Measurements from ENCODE around the gene KLHL29. TPM values are rescaled to one million over a fixed set of nuclear protein-coding genes. Genes with fewer than 3 reads are reported as not detected.

The KLHL29 gene
- polyA plus RNA-seq, 3 donors, result 0.03 TPM; not detected in 2

DNA sequence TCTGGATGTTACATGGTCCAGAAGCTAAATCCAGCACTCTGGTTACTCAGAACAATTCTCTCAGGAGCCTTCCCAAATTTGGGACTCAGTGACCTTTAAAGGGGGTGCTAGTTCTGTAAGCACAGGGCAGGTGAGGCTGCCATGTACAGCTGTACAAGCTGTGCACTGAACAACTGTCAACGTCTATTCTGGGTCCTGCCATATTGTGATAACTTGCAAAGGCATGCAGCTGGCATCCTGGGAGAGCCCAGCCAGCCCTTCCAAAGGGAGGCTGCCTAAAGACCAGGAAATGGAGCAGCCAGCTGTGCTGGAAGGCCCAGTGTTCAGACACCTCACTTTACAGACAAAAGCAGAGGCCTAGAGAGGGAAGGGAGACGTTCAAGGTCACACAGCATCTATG lies 204.8 kb downstream of the KLHL29 start:
- H3K9ac ChIP-seq (ENCODE audit: insufficient read depth, low read length, poor library complexity, severe bottlenecking), result no peak overlapping the region
- no peaks in the 10 kb centered on the region for H3K27me3 ChIP-seq (ENCODE audit: control insufficient read depth in 2 of 2, insufficient read depth in 2 of 2, low read length in 2 of 2)
- H3K27me3 Mint-ChIP-seq (ENCODE audit: low read depth in 3 of 3), result peaks cover 5 to 29% (median 11%) of the 10 kb centered on the region in 3 donors
- TF ChIP-seq, protein P1, sequence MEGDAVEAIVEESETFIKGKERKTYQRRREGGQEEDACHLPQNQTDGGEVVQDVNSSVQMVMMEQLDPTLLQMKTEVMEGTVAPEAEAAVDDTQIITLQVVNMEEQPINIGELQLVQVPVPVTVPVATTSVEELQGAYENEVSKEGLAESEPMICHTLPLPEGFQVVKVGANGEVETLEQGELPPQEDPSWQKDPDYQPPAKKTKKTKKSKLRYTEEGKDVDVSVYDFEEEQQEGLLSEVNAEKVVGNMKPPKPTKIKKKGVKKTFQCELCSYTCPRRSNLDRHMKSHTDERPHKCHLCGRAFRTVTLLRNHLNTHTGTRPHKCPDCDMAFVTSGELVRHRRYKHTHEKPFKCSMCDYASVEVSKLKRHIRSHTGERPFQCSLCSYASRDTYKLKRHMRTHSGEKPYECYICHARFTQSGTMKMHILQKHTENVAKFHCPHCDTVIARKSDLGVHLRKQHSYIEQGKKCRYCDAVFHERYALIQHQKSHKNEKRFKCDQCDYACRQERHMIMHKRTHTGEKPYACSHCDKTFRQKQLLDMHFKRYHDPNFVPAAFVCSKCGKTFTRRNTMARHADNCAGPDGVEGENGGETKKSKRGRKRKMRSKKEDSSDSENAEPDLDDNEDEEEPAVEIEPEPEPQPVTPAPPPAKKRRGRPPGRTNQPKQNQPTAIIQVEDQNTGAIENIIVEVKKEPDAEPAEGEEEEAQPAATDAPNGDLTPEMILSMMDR (IDR thresholded peaks at IDR 0.05), result no peak
- H3K79me2 ChIP-seq (ENCODE audit: insufficient read depth, low read length), result no peaks in the 10 kb centered on the region
- H3K4me2 ChIP-seq (replicated peaks; ENCODE audit: extremely low read depth, low read length, poor library complexity, severe bottlenecking), result no peak overlapping the region
- intact Hi-C loops (cut with micrococcal nuclease), result no loop called here
- H3K9me3 Mint-ChIP-seq, result peaks cover 0 to 2% (median 0%) of the 10 kb centered on the region in 7 donors
- no peaks in the 10 kb centered on the region for H3K36me3 ChIP-seq (replicated peaks in 1 of 2; ENCODE audit: control insufficient read depth in 1 of 2, insufficient read depth in 2 of 2, low read length in 2 of 2)
- H3K4me1 ChIP-seq (ENCODE audit: control insufficient read depth in 1 of 2, insufficient read depth in 2 of 2, low read length in 2 of 2), result no peaks in the 10 kb centered on the region
- H3K27ac ChIP-seq (ENCODE audit: low read depth in 1 of 2, low read length in 2 of 2), result no peak overlapping the region
- H3K4me1 Mint-ChIP-seq, result no peaks in the 10 kb centered on the region
- H3K9me3 ChIP-seq (replicated peaks in 1 of 2; ENCODE audit: control insufficient read depth in 1 of 2, insufficient read depth in 1 of 2, low read length in 2 of 2), result no peaks in the 10 kb centered on the region
- H3K27ac Mint-ChIP-seq, result no peak overlapping the region
- WGBS (ENCODE audit: insufficient coverage), result 100% methylated on average over 1 of the region's 2 CpGs
- no peak for DNase-seq
- H3K36me3 Mint-ChIP-seq, result no peaks in the 10 kb centered on the region
- no peak overlapping the region for H2AFZ ChIP-seq (ENCODE audit: insufficient read depth, low read depth, low read length, poor library complexity, severe bottlenecking)
- no peak overlapping the region for H3K4me3 ChIP-seq (replicated peaks in 1 of 3; ENCODE audit: low read depth in 2 of 3, low read length in 3 of 3)
- no peaks in the 10 kb centered on the region for H4K20me1 ChIP-seq (ENCODE audit: insufficient read depth, low read length)
- no peak overlapping the region for H3K4me3 Mint-ChIP-seq

DNA sequence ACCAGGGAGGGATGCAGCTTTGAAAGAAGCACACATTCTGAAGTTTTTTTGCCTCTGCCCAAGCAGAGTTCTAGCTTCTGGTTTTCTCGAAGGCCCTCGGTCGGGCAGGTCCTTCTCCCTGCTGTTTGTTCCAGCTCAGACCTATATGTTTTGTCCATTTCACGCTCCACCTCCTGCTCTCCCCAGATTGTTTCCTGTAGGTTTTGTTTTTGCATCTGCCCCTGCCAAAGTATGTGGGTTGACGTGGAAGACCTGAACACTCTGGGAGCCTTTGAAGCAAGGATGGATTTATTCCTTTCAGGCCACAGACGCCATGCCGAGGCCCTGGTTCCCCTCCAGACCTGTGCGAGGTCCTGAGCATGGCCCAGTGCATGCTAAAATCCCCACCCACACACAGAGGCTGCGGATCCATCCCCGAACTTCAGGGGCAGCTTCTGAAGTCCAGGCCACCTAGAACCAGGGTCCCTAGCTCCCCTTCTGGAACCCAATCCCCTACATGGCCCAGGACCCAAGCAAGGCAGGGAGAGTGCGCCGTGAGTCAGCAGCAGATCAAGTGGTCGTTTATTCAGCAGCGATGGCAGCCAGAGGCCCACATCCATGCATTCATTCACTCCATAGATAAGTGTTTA lies 205.4 kb downstream of the KLHL29 start:
- H3K4me3 ChIP-seq (replicated peaks in 1 of 3; ENCODE audit: low read depth in 2 of 3, low read length in 3 of 3), result no peak overlapping the region
- Mint-ChIP-seq H3K27ac (no peak overlapping the region), H3K36me3 (no peaks in the 10 kb centered on the region), H3K27me3 (ENCODE audit: low read depth in 3 of 3) (peaks cover 6 to 30% (median 11%) of the 10 kb centered on the region in 3 donors), H3K4me1 (no peaks in the 10 kb centered on the region), H3K4me3 (no peak overlapping the region), H3K9me3 (peaks cover 0 to 2% (median 0%) of the 10 kb centered on the region in 7 donors)
- H3K27me3 ChIP-seq (ENCODE audit: control insufficient read depth in 2 of 2, insufficient read depth in 2 of 2, low read length in 2 of 2), result peaks cover 0 to under 1% of the 10 kb centered on the region in 2 donors
- no peak overlapping the region for H3K9ac ChIP-seq (ENCODE audit: insufficient read depth, low read length, poor library complexity, severe bottlenecking)
- H3K79me2 ChIP-seq (ENCODE audit: insufficient read depth, low read length), result no peaks in the 10 kb centered on the region
- 83% methylated on average over 10 of the region's 14 CpGs for WGBS (ENCODE audit: insufficient coverage)
- no peak overlapping the region for H3K4me2 ChIP-seq (replicated peaks; ENCODE audit: extremely low read depth, low read length, poor library complexity, severe bottlenecking)
- TF ChIP-seq, protein P1 (IDR thresholded peaks at IDR 0.05), result no peak
- intact Hi-C loops (cut with micrococcal nuclease), result no loop called here
- no peaks in the 10 kb centered on the region for H3K36me3 ChIP-seq (replicated peaks in 1 of 2; ENCODE audit: control insufficient read depth in 1 of 2, insufficient read depth in 2 of 2, low read length in 2 of 2)
- no peaks in the 10 kb centered on the region for H3K4me1 ChIP-seq (ENCODE audit: control insufficient read depth in 1 of 2, insufficient read depth in 2 of 2, low read length in 2 of 2)
- no peak overlapping the region for H2AFZ ChIP-seq (ENCODE audit: insufficient read depth, low read depth, low read length, poor library complexity, severe bottlenecking)
- no peak overlapping the region for H3K27ac ChIP-seq (ENCODE audit: low read depth in 1 of 2, low read length in 2 of 2)
- H4K20me1 ChIP-seq (ENCODE audit: insufficient read depth, low read length), result no peaks in the 10 kb centered on the region
- DNase-seq, result no peak
- H3K9me3 ChIP-seq (replicated peaks in 1 of 2; ENCODE audit: control insufficient read depth in 1 of 2, insufficient read depth in 1 of 2, low read length in 2 of 2), result no peaks in the 10 kb centered on the region
